Dermis blood vessel endothelial cell (primary cell): Measurements from ENCODE around the gene PIK3IP1. TPM values are rescaled to one million over a fixed set of nuclear protein-coding genes. Genes with fewer than 3 reads are reported as not detected.
"Not testable (repeated sequence)": the region's sequence is repeated elsewhere in the genome, so short reads cannot be mapped to it uniquely, and the experiment has no call there.

ENCODE experiments used
- DNase-seq: peaks from one replicate; pipeline ENCODE4 v3.0.0; 2010
- total RNA-seq: library from RNA; depleted of rRNA; stranded (reverse); fragments of >200 nt; gene quantifications from 2 replicates; pipeline ENCODE4 v1.2.3, GENCODE V29; 2014

PIK3IP1 gene, protein sequence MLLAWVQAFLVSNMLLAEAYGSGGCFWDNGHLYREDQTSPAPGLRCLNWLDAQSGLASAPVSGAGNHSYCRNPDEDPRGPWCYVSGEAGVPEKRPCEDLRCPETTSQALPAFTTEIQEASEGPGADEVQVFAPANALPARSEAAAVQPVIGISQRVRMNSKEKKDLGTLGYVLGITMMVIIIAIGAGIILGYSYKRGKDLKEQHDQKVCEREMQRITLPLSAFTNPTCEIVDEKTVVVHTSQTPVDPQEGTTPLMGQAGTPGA
- 15.4 and 17.2 TPM in 2 replicates for total RNA-seq

GRCh38 chr22:31292236-31292989, at the start of gene PIK3IP1:
PIK3IP1 (minus strand) TSS chr22:31292488; CDS start chr22:31292344, 144 bp downstream.
- DNase-seq = peak; percentile 92

DNA sequence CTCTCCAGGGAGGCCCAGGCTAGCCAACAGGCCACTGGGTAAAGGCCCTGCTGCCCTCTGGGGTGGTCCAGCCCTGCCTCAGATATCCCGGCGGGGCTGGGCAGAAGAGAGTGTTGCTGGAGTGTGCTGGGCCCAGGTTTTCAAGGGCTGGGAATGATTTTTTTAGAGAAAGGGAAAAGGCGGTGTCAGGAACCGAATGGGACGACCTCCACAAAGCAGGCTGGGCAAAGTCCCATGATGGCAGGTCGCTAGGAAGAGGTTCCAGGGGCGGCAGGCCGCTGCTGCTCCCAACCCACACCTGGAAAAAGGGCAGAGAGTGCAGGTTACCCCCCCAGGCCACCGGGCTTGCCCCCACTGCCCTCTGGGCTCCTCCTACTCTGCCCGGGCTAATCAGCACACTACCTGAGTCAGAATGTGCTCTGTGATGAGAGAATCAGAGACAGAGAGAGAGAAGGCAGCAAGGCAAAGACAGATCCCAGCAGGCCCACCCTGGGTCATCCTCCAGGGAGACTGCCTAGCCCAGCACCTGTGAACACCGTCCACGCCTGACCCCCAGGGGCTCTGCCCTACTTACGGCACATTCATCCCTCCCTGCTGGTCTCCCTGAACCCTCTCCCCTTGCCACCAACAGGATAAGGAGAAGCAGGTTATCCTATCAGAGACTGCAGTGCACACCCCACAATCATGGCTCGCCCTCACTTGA, 49.2 kb upstream of the PIK3IP1 start:
- no peak for DNase-seq

GRCh38 chr22:31340765-31341247, 48.5 kb upstream of the PIK3IP1 start:
- no peak for DNase-seq

GRCh38 chr22:31340360-31340759, 48.1 kb upstream of the PIK3IP1 start:
- no peak for DNase-seq

DNA sequence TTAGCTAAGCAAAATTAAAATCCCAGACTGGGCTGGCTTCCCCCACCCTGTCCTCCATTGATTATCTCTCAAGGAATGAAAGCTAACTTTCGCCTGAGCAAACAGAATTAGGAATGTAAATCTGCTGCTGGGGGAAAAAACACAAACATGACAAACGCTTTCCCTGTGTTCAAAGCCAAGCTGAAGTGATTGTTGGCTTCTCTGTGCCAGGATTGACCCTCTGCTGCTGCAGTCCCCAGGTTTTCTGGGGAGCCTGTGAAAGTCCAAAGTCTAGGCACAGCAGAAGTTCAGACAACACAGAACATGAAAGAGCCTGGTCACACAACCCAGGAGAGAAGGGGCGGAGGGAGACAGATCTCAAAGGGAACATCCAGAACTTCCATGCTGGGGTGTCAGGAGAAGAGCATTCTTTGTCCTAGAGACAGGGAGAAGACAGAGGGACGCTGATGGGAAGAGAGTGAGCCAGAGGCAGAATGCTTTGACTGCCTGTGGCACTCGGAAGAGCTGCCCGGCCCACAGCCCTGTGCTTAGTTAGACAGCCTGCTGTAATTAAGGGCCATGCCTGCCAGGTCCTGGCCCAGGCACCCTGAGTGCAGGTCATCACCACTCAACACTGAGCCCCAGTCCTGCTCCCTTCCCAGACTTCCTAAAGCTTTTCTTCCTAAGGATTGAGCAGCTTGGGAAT, 47.0 kb upstream of the PIK3IP1 start:
- no peak for DNase-seq

DNA sequence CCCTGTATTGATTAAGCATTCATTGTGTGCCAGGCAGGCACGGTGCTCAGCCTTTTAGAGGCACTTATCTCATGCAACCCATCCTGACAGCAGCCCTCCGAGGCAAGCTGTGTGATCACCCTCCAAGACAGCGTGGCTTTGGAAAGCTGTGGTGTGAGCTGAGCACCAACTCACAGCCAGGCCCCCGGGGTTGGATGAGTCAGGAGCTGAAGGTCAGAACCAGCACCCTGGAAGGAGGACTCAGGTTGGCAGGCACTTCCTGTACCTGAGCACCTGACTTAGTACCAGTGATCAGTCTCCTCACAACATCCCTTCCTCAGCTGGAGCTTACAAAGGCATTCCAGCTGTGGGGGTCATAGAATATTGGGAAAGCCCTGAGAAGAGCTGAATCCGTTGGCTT, 44.9 kb upstream of the PIK3IP1 start:
- no peak for DNase-seq

- DNase-seq = no peak
These were observed 42.0 kb upstream of the PIK3IP1 start for GRCh38 chr22:31334329-31334728.

DNA sequence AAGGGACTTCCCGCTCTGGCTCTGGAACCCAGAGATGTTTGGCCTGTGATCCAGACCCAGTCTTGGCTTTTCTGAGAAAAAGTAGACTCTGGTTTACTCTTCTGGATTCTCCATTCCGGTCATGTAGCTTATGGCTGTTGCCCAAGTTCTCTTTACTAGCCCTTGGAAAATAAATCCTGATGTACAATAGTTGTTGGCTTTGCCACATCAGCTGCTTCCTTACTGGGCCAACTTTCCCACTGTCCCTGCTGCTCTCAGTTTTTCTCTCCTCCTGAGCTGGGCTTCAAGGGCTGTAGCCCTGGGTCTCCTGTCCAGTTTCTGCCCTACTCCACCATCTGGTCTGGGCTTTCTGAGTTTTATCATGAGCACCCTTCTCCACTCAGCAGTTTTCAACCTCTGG, 41.4 kb upstream of the PIK3IP1 start:
- no peak for DNase-seq

- DNase-seq = no peak
These were observed 40.6 kb upstream of the PIK3IP1 start for GRCh38 chr22:31332886-31333285.

- DNase-seq = no peak
These were observed 39.7 kb upstream of the PIK3IP1 start for GRCh38 chr22:31332010-31332409.

- no peak for DNase-seq
These were observed 37.3 kb upstream of the PIK3IP1 start for GRCh38 chr22:31329453-31330215.

GRCh38 chr22:31329029-31329428, 36.7 kb upstream of the PIK3IP1 start:
- no peak for DNase-seq

DNA sequence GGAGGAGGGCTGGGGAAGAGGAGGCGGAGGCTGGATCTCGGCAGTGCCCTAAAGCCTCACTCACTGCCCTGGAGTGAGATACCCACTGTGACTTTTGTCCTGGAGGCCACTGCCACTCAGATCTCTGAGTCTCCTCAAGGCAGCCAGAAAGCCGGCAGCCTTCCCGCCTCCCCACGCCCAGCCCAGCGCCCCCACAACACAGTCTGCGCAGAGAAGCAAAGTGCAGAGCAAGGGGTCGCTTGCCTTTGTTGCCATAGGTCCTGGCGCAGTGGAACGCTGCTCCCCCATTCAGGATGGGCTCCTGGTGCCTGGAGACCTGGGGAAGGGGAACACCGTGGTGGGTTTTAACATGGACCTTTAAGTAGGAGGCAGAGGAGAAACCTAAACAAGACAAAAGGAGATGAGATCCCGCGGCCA, 36.3 kb upstream of the PIK3IP1 start:
- no peak for DNase-seq

GRCh38 chr22:31327806-31328543, 35.7 kb upstream of the PIK3IP1 start:
- no peak for DNase-seq

GRCh38 chr22:31326877-31327276, 34.6 kb upstream of the PIK3IP1 start:
- no peak for DNase-seq

DNA sequence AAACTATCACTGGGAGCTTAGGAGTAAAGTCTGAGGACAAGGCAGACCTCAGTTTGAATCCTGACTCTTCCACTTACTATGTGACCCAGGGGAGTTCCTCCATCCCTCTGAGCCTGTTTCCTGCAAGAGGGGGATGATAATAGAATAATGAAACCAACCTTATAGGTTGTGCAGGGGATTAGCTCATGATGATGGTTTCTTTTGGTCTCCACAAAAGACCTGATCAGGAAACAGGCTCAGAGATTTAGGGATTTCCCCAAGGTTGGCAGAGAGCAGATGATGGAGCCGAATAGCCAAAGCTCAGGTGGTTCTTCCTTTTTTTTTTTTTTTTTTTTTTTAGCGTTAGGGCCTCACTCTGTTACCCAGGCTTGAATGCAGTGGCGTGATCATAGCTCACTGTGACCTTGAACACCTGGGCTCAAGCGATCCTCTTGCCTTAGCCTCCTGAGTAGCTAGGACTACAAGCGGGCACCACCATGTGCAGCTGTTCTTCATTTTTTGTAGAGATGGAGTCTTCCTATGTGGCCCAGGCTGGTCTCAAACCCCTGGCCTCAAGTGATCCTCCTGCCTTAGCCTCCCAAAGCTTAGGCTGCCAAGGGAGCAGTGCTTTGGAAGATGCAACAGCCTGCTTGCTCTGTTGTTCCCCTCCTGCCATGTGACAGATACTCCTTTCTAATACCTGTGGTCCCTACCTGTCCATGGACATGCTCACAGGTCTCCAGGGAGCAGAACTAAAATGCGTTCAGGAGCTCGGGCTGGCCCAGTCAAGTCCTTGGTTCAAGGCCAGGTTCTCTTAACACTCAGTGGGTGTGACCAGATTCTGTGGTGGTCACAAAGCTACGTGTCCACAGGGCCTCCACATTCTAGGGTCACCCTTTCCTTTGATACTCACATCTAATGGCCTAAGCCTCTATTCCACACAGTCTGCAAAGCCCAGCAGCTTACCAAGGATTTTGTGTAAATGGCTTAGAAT, 31.6 kb upstream of the PIK3IP1 start:
- DNase-seq = no peak

GRCh38 chr22:31321421-31321820, 29.1 kb upstream of the PIK3IP1 start:
- no peak for DNase-seq

GRCh38 chr22:31314220-31314619, 21.9 kb upstream of the PIK3IP1 start:
- not testable (repeated sequence) for DNase-seq

DNA sequence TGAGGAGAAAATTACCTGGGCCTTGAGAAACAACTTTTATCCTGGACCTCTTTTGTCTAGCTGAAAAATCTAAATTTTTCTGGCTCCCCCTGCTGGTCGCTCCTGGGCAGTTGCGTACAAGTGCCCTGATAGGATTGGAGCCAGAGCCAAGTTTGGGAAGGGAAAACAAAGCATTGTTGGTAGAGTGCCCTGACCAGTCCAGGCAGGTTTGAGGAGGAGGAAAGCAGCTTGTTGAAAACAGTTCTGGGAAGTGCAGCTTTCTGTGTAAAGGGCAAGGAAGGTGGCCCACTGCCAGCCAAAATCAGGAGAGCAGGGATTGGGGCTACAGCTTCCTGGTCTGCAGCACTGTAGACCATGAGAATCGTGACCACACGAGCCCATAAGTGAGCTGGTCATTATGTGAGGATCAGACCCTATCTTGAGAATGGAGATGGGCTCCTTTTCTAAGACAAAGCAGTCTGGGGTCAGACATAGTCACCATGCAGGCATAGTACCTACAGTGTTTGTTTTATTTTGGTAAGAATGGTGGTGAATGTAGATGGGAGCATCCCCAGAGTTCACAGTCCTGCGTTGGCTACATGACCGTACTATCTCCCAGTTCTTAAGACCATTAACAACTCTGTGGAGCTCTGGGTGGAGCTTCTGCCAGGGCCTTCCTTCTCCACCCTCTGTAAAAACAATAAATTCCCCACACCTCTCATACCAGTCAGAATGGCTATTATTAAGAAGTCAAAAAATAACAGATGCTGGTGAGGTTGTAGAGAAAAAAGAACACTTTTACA, 21.3 kb upstream of the PIK3IP1 start:
- DNase-seq = peak; percentile 86
